ENCODE data around the gene NUDT4B.
"Not testable (repeated sequence)": the region's sequence is repeated elsewhere in the genome, so short reads cannot be mapped to it uniquely, and the experiment has no call there.

Gene NUDT4B

DNA sequence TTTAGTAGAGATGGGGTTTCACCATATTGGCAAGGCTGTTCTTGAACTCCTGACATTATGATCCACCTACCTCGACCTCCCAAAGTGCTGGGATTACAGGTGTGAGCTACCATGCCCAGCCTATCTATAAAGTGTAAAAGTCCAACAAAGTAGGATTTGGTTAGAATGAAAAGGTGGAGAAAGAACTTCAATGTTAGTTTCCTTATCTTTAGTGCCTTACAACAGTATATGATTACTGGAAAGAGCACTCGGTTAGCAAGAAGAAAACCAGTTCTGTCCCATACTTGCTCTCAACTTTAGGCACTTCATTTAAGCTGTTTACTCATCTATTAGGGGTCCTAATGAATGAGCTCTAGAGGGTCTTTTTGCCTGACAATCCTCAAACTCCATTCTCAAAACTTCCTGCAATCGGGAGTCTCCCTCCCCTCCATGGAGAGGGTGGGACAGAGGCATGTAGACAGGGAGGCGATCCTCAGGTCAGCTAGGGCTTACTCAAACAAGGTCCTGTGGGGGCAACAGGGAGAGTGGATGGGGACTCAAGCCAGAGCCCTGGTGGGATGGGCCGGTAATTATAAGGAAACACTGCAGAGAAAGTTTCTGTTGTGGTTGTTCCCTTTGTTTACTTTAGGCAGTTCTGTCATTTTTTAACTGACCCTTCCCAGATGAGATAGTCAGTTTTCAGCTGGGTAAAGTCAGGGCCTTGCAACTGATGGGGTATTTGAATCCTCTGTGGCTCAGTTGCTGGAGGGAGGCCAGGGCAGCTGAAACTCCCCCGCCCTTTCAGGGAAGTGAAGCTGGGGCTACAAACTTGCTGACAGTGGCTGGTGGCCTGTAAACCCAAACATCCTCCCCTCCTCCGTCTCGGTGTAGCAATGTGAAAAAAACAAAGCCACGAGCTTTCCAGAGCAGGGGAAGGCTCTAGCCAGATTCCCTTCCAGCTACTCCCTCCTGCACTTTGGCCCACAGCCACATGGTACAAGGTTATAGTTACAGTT is 4.6 kb upstream of the NUDT4B start:
- H3K79me2 ChIP-seq (ENCODE audit: insufficient read depth, low read length); H3K27me3 ChIP-seq (ENCODE audit: low read length); H3K9ac ChIP-seq (ENCODE audit: low read length); H3K27ac ChIP-seq (ENCODE audit: low read depth, low read length); H3K4me2 ChIP-seq (ENCODE audit: low read depth, low read length, poor library complexity, severe bottlenecking); H2AFZ ChIP-seq (ENCODE audit: low read depth, low read length, severe bottlenecking); H3K36me3 ChIP-seq (ENCODE audit: low read length); H3K9me2 ChIP-seq (replicated peaks; ENCODE audit: insufficient read depth, low read length); H3K9me3 ChIP-seq (ENCODE audit: insufficient read depth, low read length); H3K4me3 ChIP-seq (ENCODE audit: insufficient read depth, low read length, poor library complexity, severe bottlenecking); H3F3A ChIP-seq (ENCODE audit: insufficient read depth); H4K20me1 ChIP-seq (ENCODE audit: low read depth, low read length): not testable (repeated sequence)

DNA sequence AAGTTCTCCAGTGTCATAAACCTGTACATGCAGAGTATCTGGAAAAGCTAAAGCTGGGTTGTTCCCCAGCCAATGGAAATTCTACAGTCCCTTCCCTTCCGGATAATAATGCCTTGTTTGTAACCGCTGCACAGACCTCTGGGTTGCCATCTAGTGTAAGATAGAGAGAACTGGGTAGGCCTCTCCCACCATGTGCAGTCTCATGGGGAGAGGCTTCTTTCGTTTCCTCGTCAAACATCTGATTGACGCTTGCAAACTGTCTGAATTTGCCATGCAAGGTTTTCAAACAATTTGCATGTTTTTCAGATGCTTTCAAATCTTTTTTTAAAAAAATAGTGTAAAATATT is 734 bp downstream of the NUDT4B start:
- not testable (repeated sequence) for H4K20me1 ChIP-seq (ENCODE audit: low read depth, low read length); H3K9me3 ChIP-seq (ENCODE audit: insufficient read depth, low read length); H3K4me2 ChIP-seq (ENCODE audit: low read depth, low read length, poor library complexity, severe bottlenecking); H3K79me2 ChIP-seq (ENCODE audit: insufficient read depth, low read length); H3K9ac ChIP-seq (ENCODE audit: low read length); H3K27ac ChIP-seq (ENCODE audit: low read depth, low read length); H3K9me2 ChIP-seq (replicated peaks; ENCODE audit: insufficient read depth, low read length); H2AFZ ChIP-seq (ENCODE audit: low read depth, low read length, severe bottlenecking); H3K4me3 ChIP-seq (ENCODE audit: insufficient read depth, low read length, poor library complexity, severe bottlenecking); H3K27me3 ChIP-seq (ENCODE audit: low read length); H3K36me3 ChIP-seq (ENCODE audit: low read length); H3F3A ChIP-seq (ENCODE audit: insufficient read depth)

DNA sequence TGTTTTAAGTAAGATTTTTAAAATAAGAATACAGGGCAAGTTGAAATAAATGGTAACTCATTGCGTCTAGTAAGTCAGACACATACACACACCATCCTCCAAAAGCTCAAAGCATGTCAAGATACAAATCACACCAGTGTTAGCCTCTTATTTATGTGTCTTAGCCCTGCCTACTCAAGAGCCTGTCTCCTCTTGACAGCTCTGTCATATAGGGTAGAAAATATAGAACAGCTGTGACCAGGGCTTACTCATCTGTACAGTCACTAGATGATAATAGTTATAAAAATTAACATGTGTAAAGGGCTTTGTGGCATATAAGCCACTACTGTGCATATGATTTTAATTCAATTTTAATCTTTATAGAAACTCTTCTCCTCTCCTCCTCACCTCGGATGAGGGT is 7.7 kb downstream of the NUDT4B start:
- not testable (repeated sequence) for H3K79me2 ChIP-seq (ENCODE audit: insufficient read depth, low read length); H3K27ac ChIP-seq (ENCODE audit: low read depth, low read length); H3K9ac ChIP-seq (ENCODE audit: low read length); H3K4me2 ChIP-seq (ENCODE audit: low read depth, low read length, poor library complexity, severe bottlenecking); H3K27me3 ChIP-seq (ENCODE audit: low read length); H4K20me1 ChIP-seq (ENCODE audit: low read depth, low read length); H3K9me3 ChIP-seq (ENCODE audit: insufficient read depth, low read length); H3F3A ChIP-seq (ENCODE audit: insufficient read depth); H2AFZ ChIP-seq (ENCODE audit: low read depth, low read length, severe bottlenecking); H3K4me3 ChIP-seq (ENCODE audit: insufficient read depth, low read length, poor library complexity, severe bottlenecking); H3K36me3 ChIP-seq (ENCODE audit: low read length); H3K9me2 ChIP-seq (replicated peaks; ENCODE audit: insufficient read depth, low read length)

DNA sequence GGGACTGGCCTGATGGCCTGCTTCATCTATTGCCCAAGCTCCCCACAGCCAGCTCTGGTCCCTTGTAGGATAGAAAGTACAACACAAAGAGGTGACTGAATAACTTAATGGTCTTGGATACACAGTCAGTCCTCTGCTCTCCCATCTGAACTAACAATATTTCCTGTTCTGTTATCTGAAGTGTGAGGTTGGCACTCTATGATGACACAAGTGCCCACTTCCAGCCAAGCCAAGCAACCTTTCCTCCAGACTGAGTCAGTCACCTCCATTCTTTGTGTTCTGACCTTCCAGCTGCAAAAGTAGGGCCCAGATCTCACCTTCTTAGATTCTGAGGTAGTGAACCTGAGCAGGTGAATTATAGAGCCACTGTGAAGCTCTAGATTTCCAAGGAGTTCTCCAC is 8.9 kb downstream of the NUDT4B start:
- H2AFZ ChIP-seq (ENCODE audit: low read depth, low read length, severe bottlenecking); H3K9me2 ChIP-seq (replicated peaks; ENCODE audit: insufficient read depth, low read length); H3K9me3 ChIP-seq (ENCODE audit: insufficient read depth, low read length); H3K27me3 ChIP-seq (ENCODE audit: low read length); H3F3A ChIP-seq (ENCODE audit: insufficient read depth); H3K36me3 ChIP-seq (ENCODE audit: low read length); H3K27ac ChIP-seq (ENCODE audit: low read depth, low read length); H3K9ac ChIP-seq (ENCODE audit: low read length); H3K4me2 ChIP-seq (ENCODE audit: low read depth, low read length, poor library complexity, severe bottlenecking); H3K4me3 ChIP-seq (ENCODE audit: insufficient read depth, low read length, poor library complexity, severe bottlenecking); H4K20me1 ChIP-seq (ENCODE audit: low read depth, low read length); H3K79me2 ChIP-seq (ENCODE audit: insufficient read depth, low read length): not testable (repeated sequence)

DNA sequence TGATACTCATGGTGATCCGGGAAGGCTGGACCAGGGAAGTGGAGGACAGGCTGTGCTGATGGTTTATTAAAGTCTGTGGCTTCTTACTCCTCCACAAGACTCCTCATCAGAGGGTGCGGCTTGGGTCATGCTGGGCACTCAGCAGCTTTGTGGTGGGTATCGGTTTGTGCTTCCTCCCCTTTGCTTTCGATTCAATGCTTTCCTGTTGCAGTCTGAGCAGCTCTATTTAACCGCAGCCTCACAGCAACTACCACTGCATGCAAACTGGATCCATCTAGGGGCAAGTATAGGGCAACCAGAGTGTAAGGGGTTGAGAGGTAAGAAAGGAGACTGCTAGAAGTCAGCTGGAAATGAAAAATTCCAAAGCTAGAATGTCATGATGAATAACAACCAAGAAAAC is 9.8 kb downstream of the NUDT4B start:
- not testable (repeated sequence) for H3K36me3 ChIP-seq (ENCODE audit: low read length); H3K9me2 ChIP-seq (replicated peaks; ENCODE audit: insufficient read depth, low read length); H3K4me2 ChIP-seq (ENCODE audit: low read depth, low read length, poor library complexity, severe bottlenecking); H4K20me1 ChIP-seq (ENCODE audit: low read depth, low read length); H3K27me3 ChIP-seq (ENCODE audit: low read length); H3K4me3 ChIP-seq (ENCODE audit: insufficient read depth, low read length, poor library complexity, severe bottlenecking); H2AFZ ChIP-seq (ENCODE audit: low read depth, low read length, severe bottlenecking); H3F3A ChIP-seq (ENCODE audit: insufficient read depth); H3K9me3 ChIP-seq (ENCODE audit: insufficient read depth, low read length); H3K27ac ChIP-seq (ENCODE audit: low read depth, low read length); H3K79me2 ChIP-seq (ENCODE audit: insufficient read depth, low read length); H3K9ac ChIP-seq (ENCODE audit: low read length)

DNA sequence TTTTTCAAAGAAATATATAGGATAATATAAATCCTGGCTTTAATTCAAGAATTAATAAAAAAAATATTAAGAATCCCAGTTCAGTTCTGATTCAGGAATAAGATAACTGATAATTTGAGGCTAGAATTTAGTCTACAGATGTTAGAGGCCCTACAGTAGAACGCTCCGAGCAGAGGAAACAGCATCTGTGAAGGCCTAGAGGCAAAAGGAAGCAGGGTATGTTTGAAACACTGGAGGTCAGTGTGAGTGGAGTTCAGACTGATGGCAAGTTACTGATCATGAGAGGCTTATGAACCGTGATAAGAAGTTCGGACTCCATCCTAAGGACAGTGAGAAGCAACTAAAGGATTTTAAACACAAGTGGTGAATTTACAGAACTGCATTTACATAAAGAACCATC is 10.4 kb downstream of the NUDT4B start:
- H3K4me2 ChIP-seq (ENCODE audit: low read depth, low read length, poor library complexity, severe bottlenecking); H3K79me2 ChIP-seq (ENCODE audit: insufficient read depth, low read length); H3K9me3 ChIP-seq (ENCODE audit: insufficient read depth, low read length); H3K9me2 ChIP-seq (replicated peaks; ENCODE audit: insufficient read depth, low read length); H3K4me3 ChIP-seq (ENCODE audit: insufficient read depth, low read length, poor library complexity, severe bottlenecking); H3K27ac ChIP-seq (ENCODE audit: low read depth, low read length); H3K36me3 ChIP-seq (ENCODE audit: low read length); H3F3A ChIP-seq (ENCODE audit: insufficient read depth); H4K20me1 ChIP-seq (ENCODE audit: low read depth, low read length); H2AFZ ChIP-seq (ENCODE audit: low read depth, low read length, severe bottlenecking); H3K27me3 ChIP-seq (ENCODE audit: low read length); H3K9ac ChIP-seq (ENCODE audit: low read length): not testable (repeated sequence)

DNA sequence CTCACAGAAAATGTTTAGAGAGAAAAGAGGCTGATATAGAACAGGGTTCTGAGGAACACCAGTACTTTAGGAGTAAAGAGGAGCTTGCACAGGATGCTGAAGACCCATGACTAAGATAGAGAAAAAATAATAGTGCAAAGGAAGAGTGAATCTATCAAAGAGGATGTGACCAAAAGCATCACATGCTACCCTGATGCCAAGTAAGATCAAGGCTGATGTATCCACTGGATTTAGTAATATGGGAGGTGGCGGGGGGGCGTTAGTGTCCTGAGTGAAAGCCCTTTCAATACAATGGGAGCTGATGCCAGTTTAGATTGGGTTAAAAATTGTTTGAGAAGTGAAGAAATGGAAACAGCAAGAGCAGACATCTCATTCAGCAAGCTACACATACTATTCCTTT is 11.2 kb downstream of the NUDT4B start:
- not testable (repeated sequence) for H3K9me3 ChIP-seq (ENCODE audit: insufficient read depth, low read length); H3F3A ChIP-seq (ENCODE audit: insufficient read depth); H3K4me3 ChIP-seq (ENCODE audit: insufficient read depth, low read length, poor library complexity, severe bottlenecking); H3K4me2 ChIP-seq (ENCODE audit: low read depth, low read length, poor library complexity, severe bottlenecking); H3K9ac ChIP-seq (ENCODE audit: low read length); H3K27ac ChIP-seq (ENCODE audit: low read depth, low read length); H4K20me1 ChIP-seq (ENCODE audit: low read depth, low read length); H3K9me2 ChIP-seq (replicated peaks; ENCODE audit: insufficient read depth, low read length); H2AFZ ChIP-seq (ENCODE audit: low read depth, low read length, severe bottlenecking); H3K27me3 ChIP-seq (ENCODE audit: low read length); H3K79me2 ChIP-seq (ENCODE audit: insufficient read depth, low read length); H3K36me3 ChIP-seq (ENCODE audit: low read length)

DNA sequence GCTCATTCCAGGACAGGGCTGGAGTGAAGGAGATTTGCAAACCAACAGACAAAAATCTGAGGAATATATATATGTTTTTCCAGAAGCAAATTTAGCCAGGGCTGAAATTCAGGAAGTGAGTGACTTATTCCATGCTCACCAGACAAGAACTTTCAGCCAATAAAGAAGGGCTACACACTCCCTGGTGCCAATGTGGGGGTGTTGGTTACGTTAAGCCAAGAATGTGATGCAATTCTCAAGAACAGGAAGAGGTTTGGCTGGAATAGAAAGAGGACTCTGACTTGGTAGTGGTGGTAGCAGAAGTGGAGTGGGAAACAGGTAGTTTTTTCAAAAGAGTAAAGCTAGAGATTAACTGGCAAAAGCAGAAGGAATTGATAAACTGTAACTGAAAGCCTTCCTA is 11.6 kb downstream of the NUDT4B start:
- not testable (repeated sequence) for H3K4me3 ChIP-seq (ENCODE audit: insufficient read depth, low read length, poor library complexity, severe bottlenecking); H2AFZ ChIP-seq (ENCODE audit: low read depth, low read length, severe bottlenecking); H3K27me3 ChIP-seq (ENCODE audit: low read length); H3K9ac ChIP-seq (ENCODE audit: low read length); H3K27ac ChIP-seq (ENCODE audit: low read depth, low read length); H3K9me2 ChIP-seq (replicated peaks; ENCODE audit: insufficient read depth, low read length); H3K36me3 ChIP-seq (ENCODE audit: low read length); H3K9me3 ChIP-seq (ENCODE audit: insufficient read depth, low read length); H3F3A ChIP-seq (ENCODE audit: insufficient read depth); H4K20me1 ChIP-seq (ENCODE audit: low read depth, low read length); H3K79me2 ChIP-seq (ENCODE audit: insufficient read depth, low read length); H3K4me2 ChIP-seq (ENCODE audit: low read depth, low read length, poor library complexity, severe bottlenecking)
